ENCODE results near the gene PFKM.

DNA sequence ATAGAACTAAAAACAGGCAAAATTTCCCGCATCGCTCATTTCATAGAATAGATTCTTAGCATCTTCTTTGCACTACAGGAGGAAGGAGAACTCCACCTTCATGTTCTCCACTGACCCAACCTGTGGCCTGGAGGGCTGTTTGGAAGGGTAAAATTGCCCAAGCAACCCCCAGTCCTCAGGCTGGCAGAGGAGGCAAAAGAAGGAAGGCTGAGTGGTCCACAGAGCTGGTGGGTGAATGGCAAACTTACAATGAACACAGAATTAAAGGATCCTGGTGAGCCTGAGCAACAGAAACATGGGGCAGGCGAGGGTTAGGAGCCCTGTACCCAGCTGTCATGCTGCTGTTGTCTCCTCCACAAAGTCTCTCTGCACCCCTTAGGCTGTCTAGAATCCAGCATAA is 38.3 kb upstream of the PFKM start:
- no peak for TF ChIP-seq POLR2AphosphoS5 (IDR thresholded peaks at IDR 0.05; ENCODE audit: borderline replicate concordance, low read depth, low read length)
- TF ChIP-seq EZH2 (IDR thresholded peaks at IDR 0.05) = no peak
- TF ChIP-seq FOXP2 (optimal IDR thresholded peaks at IDR 0.05; ENCODE audit: control extremely low read depth, extremely low read length, insufficient read depth) = no peak

Data from SK-N-MC (cell line).